H1 (cell line): ENCODE results near the gene PLA1A. TPM values are rescaled to one million over a fixed set of nuclear protein-coding genes. Genes with fewer than 3 reads are reported as not detected.

Experiments used
- CTCF ChIA-PET: fragments of 300-600 bp; sonication (Branson Sonifier 250); formaldehyde crosslinking; loops from one replicate; lab custom pipeline; 2021; ENCODE audit not compliant: partially characterized antibody; lab: Charles Lee
- POLR2A ChIA-PET: fragments of 300-600 bp; sonication (Branson Sonifier 250); formaldehyde crosslinking; loops from one replicate; lab custom pipeline; 2021; ENCODE audit warnings: inconsistent platforms; ENCODE audit not compliant: partially characterized antibody; lab: Charles Lee
- DNase-seq, 2 experiments: peaks; one replicate each; pipeline versions ENCODE4 v3.0.0 to v3.0.0-alpha.2; 2010 to 2022; ENCODE audit warnings: low spot score in 2 of 2, low read depth in 1 of 2, mixed read lengths in 1 of 2
- FAIRE-seq: peaks from 2 replicates; lab custom pipeline; 2011; peaks lifted over from hg19 to GRCh38; lab: Jason Lieb, UNC
- H2AFZ ChIP-seq: 2 replicates; pipeline ENCODE4 v1.8.1; 2012; ENCODE audit warnings: low read length, inconsistent platforms
- H2AK5ac ChIP-seq: 2 replicates; pipeline ENCODE4 v1.6.1; 2013; ENCODE audit warnings: low read depth, low read length
- H2BK120ac ChIP-seq: replicated peaks from 2 replicates; pipeline ENCODE3; 2013; ENCODE audit warnings: low read depth, low read length, inconsistent platforms
- H2BK12ac ChIP-seq: 2 replicates; pipeline ENCODE4 v1.6.1; 2013; ENCODE audit warnings: low read depth, low read length
- H2BK15ac ChIP-seq: 2 replicates; pipeline ENCODE4 v1.6.1; 2013; ENCODE audit warnings: low read length
- H2BK20ac ChIP-seq: 2 replicates; pipeline ENCODE4 v1.6.1; 2013; ENCODE audit warnings: low read length
- H2BK5ac ChIP-seq: 2 replicates; pipeline ENCODE4 v1.6.1; 2013; ENCODE audit warnings: low read depth, low read length
- H3K14ac ChIP-seq: 2 replicates; pipeline ENCODE4 v1.6.1; 2013; ENCODE audit warnings: inconsistent platforms; ENCODE audit not compliant: insufficient read length
- H3K18ac ChIP-seq: 2 replicates; pipeline ENCODE4 v1.6.1; 2013; ENCODE audit warnings: low read length; ENCODE audit errors: extremely low read depth
- H3K23ac ChIP-seq: 2 replicates; pipeline ENCODE4 v1.6.1; 2013; ENCODE audit warnings: inconsistent platforms; ENCODE audit not compliant: insufficient read length
- H3K23me2 ChIP-seq: 2 replicates; pipeline ENCODE4 v1.6.1; 2013; ENCODE audit warnings: low read depth, low read length
- H3K27ac ChIP-seq: 2 replicates; pipeline ENCODE4 v1.6.1; 2011; ENCODE audit warnings: low read depth, low read length, inconsistent platforms
- H3K27me3 ChIP-seq, 4 experiments: replicated peaks in 1 of 4; 1 replicate in 1 of 4; 2 replicates in 3 of 4; pipeline versions ENCODE4 v1.6.1 to v1.8.1; 2011 to 2013; ENCODE audit warnings: low read length in 3 of 4, mild to moderate bottlenecking in 3 of 4, inconsistent platforms in 2 of 4, mixed read lengths in 2 of 4, moderate library complexity in 1 of 4; ENCODE audit not compliant: control insufficient read depth in 3 of 4, insufficient read depth in 3 of 4; ENCODE audit errors: extremely low read depth in 1 of 4
- H3K36me3 ChIP-seq, 4 experiments: 2 replicates each; pipeline versions ENCODE4 v1.6.1 to v1.8.1; 2011 to 2013; ENCODE audit warnings: mild to moderate bottlenecking in 4 of 4, low read length in 3 of 4, moderate library complexity in 2 of 4, control low read depth in 1 of 4, inconsistent platforms in 1 of 4; ENCODE audit not compliant: insufficient read depth in 4 of 4, control insufficient read depth in 2 of 4
- H3K4ac ChIP-seq: replicated peaks from 2 replicates; pipeline ENCODE3; 2013; ENCODE audit warnings: low read length, low read depth, mixed read lengths, inconsistent platforms; ENCODE audit not compliant: insufficient read length
- H3K4me1 ChIP-seq, 4 experiments: replicated peaks in 1 of 4; 1 replicate in 1 of 4; 2 replicates in 3 of 4; pipeline versions ENCODE4 v1.6.1 to v1.8.1; 2011 to 2013; ENCODE audit warnings: low read length in 3 of 4, inconsistent platforms in 2 of 4, mixed read lengths in 1 of 4; ENCODE audit not compliant: insufficient read depth in 4 of 4, control insufficient read depth in 3 of 4
- H3K4me2 ChIP-seq, 2 experiments: 2 replicates each; pipeline versions ENCODE4 v1.6.1 to v1.8.1; 2011 to 2013; ENCODE audit warnings: low read depth in 2 of 2, low read length in 2 of 2, control low read depth in 1 of 2, inconsistent platforms in 1 of 2, mild to moderate bottlenecking in 1 of 2; ENCODE audit not compliant: insufficient read depth in 1 of 2
- H3K4me3 ChIP-seq, 4 experiments: fragments of 200-600, 300-600 bp in 1 of 4; sonication (generic), shearing (Covaris generic), sonication (Bioruptor Twin) in 1 of 4; 2 replicates each; pipeline versions ENCODE4 v1.5.1 to v1.8.1; 2011 to 2016; ENCODE audit warnings: low read length in 4 of 4, low read depth in 3 of 4, control low read depth in 2 of 4, inconsistent platforms in 2 of 4, mild to moderate bottlenecking in 2 of 4, mixed read lengths in 1 of 4, moderate library complexity in 1 of 4; ENCODE audit not compliant: insufficient read depth in 2 of 4; ENCODE audit errors: extremely low read depth in 1 of 4
- H3K56ac ChIP-seq: replicated peaks from 2 replicates; pipeline ENCODE3; 2013; ENCODE audit warnings: low read depth, mild to moderate bottlenecking, mixed read lengths, low read length, inconsistent platforms; ENCODE audit not compliant: insufficient read length
- H3K79me1 ChIP-seq: 2 replicates; pipeline ENCODE4 v1.6.1; 2013; ENCODE audit warnings: low read depth, low read length, control low read depth
- H3K79me2 ChIP-seq, 2 experiments: 2 replicates each; pipeline versions ENCODE4 v1.6.1 to v1.8.1; 2012 to 2013; ENCODE audit warnings: low read length in 2 of 2, mild to moderate bottlenecking in 2 of 2, inconsistent platforms in 1 of 2; ENCODE audit not compliant: insufficient read depth in 2 of 2, control insufficient read depth in 1 of 2
- H3K9ac ChIP-seq, 4 experiments: replicated peaks in 1 of 4; 1 replicate in 1 of 4; 2 replicates in 3 of 4; pipeline versions ENCODE4 v1.6.1 to v1.8.1; 2011 to 2013; ENCODE audit warnings: low read depth in 3 of 4, low read length in 3 of 4, control low read depth in 2 of 4, mild to moderate bottlenecking in 2 of 4, moderate library complexity in 2 of 4, inconsistent platforms in 1 of 4; ENCODE audit errors: extremely low read depth in 1 of 4
- H3K9me3 ChIP-seq, 2 experiments: 2 replicates each; pipeline versions ENCODE4 v1.6.1 to v1.8.1; 2012 to 2013; ENCODE audit warnings: mild to moderate bottlenecking in 2 of 2, moderate library complexity in 2 of 2, control low read depth in 1 of 2, inconsistent platforms in 1 of 2, low read depth in 1 of 2, low read length in 1 of 2, mixed read lengths in 1 of 2; ENCODE audit not compliant: insufficient read depth in 2 of 2
- H4K20me1 ChIP-seq, 2 experiments: replicated peaks in 1 of 2; 2 replicates each; pipeline versions ENCODE3 to v1.8.1; 2011 to 2013; ENCODE audit warnings: inconsistent platforms in 2 of 2, low read length in 2 of 2, mild to moderate bottlenecking in 1 of 2; ENCODE audit not compliant: insufficient read depth in 2 of 2, control insufficient read depth in 1 of 2
- H4K5ac ChIP-seq: 2 replicates; pipeline ENCODE4 v1.6.1; 2013; ENCODE audit warnings: low read length, low read depth, mixed read lengths, inconsistent platforms; ENCODE audit not compliant: insufficient read length
- H4K8ac ChIP-seq: 2 replicates; pipeline ENCODE4 v1.8.0; 2013; ENCODE audit warnings: mild to moderate bottlenecking, moderate library complexity, low read length, inconsistent platforms; ENCODE audit not compliant: insufficient read depth; ENCODE audit errors: extremely low read depth
- H4K91ac ChIP-seq: replicated peaks from 2 replicates; pipeline ENCODE3; 2013; ENCODE audit warnings: low read length, mixed read lengths, inconsistent platforms; ENCODE audit not compliant: insufficient read length
- BCL11A ChIP-seq, 2 experiments: IDR thresholded peaks; one replicate each; pipeline ENCODE4 v1.6.1; 2011; ENCODE audit warnings: low read depth in 2 of 2, low read length in 2 of 2, mild to moderate bottlenecking in 2 of 2
- GABPA ChIP-seq: IDR thresholded peaks from 2 replicates; pipeline ENCODE4 v1.6.1; 2011; ENCODE audit warnings: mild to moderate bottlenecking, low read length, moderate library complexity, borderline replicate concordance; ENCODE audit not compliant: insufficient read depth
- KDM4A ChIP-seq: IDR thresholded peaks from one replicate; pipeline ENCODE4 v1.7.1; 2012; ENCODE audit warnings: low read depth, mild to moderate bottlenecking, moderate library complexity, low read length, inconsistent platforms; ENCODE audit not compliant: severe bottlenecking
- KDM5A ChIP-seq: fragments of 200-600 bp; IDR thresholded peaks from 2 replicates; pipeline ENCODE4 v1.7.1; 2012; ENCODE audit warnings: mild to moderate bottlenecking, low read length, inconsistent platforms, mixed read lengths
- SIN3A ChIP-seq, 2 experiments: IDR thresholded peaks in 1 of 2; conservative IDR thresholded peaks in 1 of 2; 2 replicates each; pipeline ENCODE4 v1.6.1; 2011 to 2012; ENCODE audit warnings: low read length in 2 of 2, improper control_type of control experiment in 1 of 2, low read depth in 1 of 2, mild to moderate bottlenecking in 1 of 2
- SP2 ChIP-seq: IDR thresholded peaks from 2 replicates; pipeline ENCODE4 v1.6.1; 2012; ENCODE audit warnings: mild to moderate bottlenecking, low read length, inconsistent platforms
- WGBS, 2 experiments: shearing (Covaris generic) in 1 of 2; methylation state at CpG; one replicate each; pipeline versions ENCODE4 v1.1.6 to v1.1.7; 2013 to 2015; ENCODE audit warnings: low lambda C conversion rate in 2 of 2, mixed read lengths in 2 of 2, inconsistent platforms in 1 of 2, low coverage in 1 of 2, missing lambda C conversion rate in 1 of 2; ENCODE audit not compliant: insufficient replicate concordance in 2 of 2, insufficient coverage in 1 of 2, insufficient read length in 1 of 2; ENCODE audit errors: extremely low coverage in 1 of 2, missing lambda C conversion rate in 1 of 2; 5-methylcytosine and 5-hydroxymethylcytosine counted together
- polyA plus RNA-seq, 7 experiments: library from polyadenylated mRNA; depleted of rRNA in 3 of 7; stranded (reverse) in 5 of 7; unstranded in 2 of 7; fragments of >200 nt in 5 of 7; fragments of 200-250 nt in 2 of 7; gene quantifications; 1 replicate in 5 of 7; 2 replicates in 1 of 7; 4 replicates in 1 of 7; pipeline versions ENCODE4 v1.2.1 to v1.2.3, GENCODE V29; 2011 to 2013; ENCODE audit warnings: missing spikeins in 2 of 7, mixed read lengths in 2 of 7
- total RNA-seq: library from RNA; stranded (reverse); fragmentation: NEBNext Ultra II Directional; extraction: Animal tissue kit (Norgen Biotek cat#: 25700); gene quantifications from 2 replicates; pipeline ENCODE4 v1.2.1, GENCODE V29; 2021
- TF ChIP-seq, protein P1 (sequence below): IDR thresholded peaks from 2 replicates; pipeline ENCODE4 v1.6.1; 2012; ENCODE audit warnings: inconsistent platforms

PLA1A gene
- total and polyA plus RNA-seq, 2 of the 8 experiments (the other 6 are each of a cell fraction or from before 2014, with no cell fraction given) = not detected

GRCh38 chr3:119645813-119646212 lies 48.1 kb downstream of the PLA1A start:
- no peak overlapping the region for H4K8ac ChIP-seq
- H4K20me1 ChIP-seq = no peaks in the 10 kb centered on the region
- H3K56ac ChIP-seq = no peak overlapping the region
- H2AFZ ChIP-seq = no peak overlapping the region
- H3K23ac ChIP-seq = no peak overlapping the region
- CTCF ChIA-PET = interaction anchor here (2.6 kb wide), 1 partner anchor 9 kb away, joined by 9 read pairs; no protein-coding TSS in a partner anchor
- H3K27ac ChIP-seq = no peak overlapping the region
- H3K79me1 ChIP-seq = no peaks in the 10 kb centered on the region
- no peaks in the 10 kb centered on the region for H3K79me2 ChIP-seq
- H3K36me3 ChIP-seq = no peaks in the 10 kb centered on the region
- DNase-seq (no peak), FAIRE-seq (no peak)
- H2BK120ac ChIP-seq = no peak overlapping the region
- no peaks in the 10 kb centered on the region for H3K23me2 ChIP-seq
- H3K9ac ChIP-seq = no peak overlapping the region
- H3K4ac ChIP-seq = no peak overlapping the region
- H3K4me3 ChIP-seq = no peak overlapping the region
- no peaks in the 10 kb centered on the region for H3K27me3 ChIP-seq
- POLR2A ChIA-PET = interaction anchor here (1.4 kb wide), 1 partner anchor 9 kb away, joined by 5 read pairs; no protein-coding TSS in a partner anchor
- no peaks in the 10 kb centered on the region for H3K9me3 ChIP-seq
- H3K14ac ChIP-seq = no peak overlapping the region
- H2BK5ac ChIP-seq = no peak overlapping the region
- H3K4me2 ChIP-seq = no peak overlapping the region
- TF ChIP-seq, protein P1, sequence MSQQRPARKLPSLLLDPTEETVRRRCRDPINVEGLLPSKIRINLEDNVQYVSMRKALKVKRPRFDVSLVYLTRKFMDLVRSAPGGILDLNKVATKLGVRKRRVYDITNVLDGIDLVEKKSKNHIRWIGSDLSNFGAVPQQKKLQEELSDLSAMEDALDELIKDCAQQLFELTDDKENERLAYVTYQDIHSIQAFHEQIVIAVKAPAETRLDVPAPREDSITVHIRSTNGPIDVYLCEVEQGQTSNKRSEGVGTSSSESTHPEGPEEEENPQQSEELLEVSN = no peak
- TF ChIP-seq KDM5A = no peak
- TF ChIP-seq SP2 = no peak
- TF ChIP-seq KDM4A = no peak
- no peak for TF ChIP-seq GABPA
- TF ChIP-seq SIN3A (conservative IDR thresholded peaks at IDR 0.05 in 1 of 2, IDR thresholded peaks at IDR 0.05 in 1 of 2; ENCODE audit: low read depth in 1 of 2, low read length in 2 of 2) = no peak
- TF ChIP-seq BCL11A (IDR thresholded peaks at IDR 0.05; ENCODE audit: low read depth in 2 of 2, low read length in 2 of 2) = no peak
- H4K5ac ChIP-seq = no peak overlapping the region
- H3K18ac ChIP-seq = no peak overlapping the region
- no peak overlapping the region for H2BK20ac ChIP-seq
- no peak overlapping the region for H4K91ac ChIP-seq
- H2BK12ac ChIP-seq = no peak overlapping the region
- peaks cover 0 to 7% (median 2%) of the 10 kb centered on the region in 4 experiments; a peak in 3 of 7 replicates for H3K4me1 ChIP-seq
- no peak overlapping the region for H2BK15ac ChIP-seq
- WGBS, 2 experiments = 88% methylated on average over 1 of the region's 1 CpG; no CpG with 5 or more reads in 1 of the 2 experiments
- H2AK5ac ChIP-seq = no peak overlapping the region
